ENCODE data around the gene RNF103.

RNF103 gene

DNA sequence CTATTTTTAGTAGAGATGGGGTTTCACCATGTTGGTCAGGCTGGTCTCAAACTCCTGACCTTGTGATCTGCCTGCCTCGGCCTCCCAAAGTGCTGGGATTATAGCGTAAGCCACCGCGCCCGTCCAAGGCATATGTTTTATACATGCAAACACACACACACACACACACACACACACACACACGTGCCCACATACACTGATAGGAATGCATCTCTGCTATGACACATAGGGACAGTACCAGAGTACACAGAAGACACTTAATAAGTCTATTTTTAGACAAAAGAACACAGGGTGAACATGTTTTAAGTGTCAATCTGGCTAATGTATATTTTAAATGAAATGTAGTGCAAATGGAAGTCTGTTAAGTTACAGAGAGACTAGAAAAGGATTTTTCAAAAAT is 10.7 kb upstream of the RNF103 start:
- TF ChIP-seq, protein P1, sequence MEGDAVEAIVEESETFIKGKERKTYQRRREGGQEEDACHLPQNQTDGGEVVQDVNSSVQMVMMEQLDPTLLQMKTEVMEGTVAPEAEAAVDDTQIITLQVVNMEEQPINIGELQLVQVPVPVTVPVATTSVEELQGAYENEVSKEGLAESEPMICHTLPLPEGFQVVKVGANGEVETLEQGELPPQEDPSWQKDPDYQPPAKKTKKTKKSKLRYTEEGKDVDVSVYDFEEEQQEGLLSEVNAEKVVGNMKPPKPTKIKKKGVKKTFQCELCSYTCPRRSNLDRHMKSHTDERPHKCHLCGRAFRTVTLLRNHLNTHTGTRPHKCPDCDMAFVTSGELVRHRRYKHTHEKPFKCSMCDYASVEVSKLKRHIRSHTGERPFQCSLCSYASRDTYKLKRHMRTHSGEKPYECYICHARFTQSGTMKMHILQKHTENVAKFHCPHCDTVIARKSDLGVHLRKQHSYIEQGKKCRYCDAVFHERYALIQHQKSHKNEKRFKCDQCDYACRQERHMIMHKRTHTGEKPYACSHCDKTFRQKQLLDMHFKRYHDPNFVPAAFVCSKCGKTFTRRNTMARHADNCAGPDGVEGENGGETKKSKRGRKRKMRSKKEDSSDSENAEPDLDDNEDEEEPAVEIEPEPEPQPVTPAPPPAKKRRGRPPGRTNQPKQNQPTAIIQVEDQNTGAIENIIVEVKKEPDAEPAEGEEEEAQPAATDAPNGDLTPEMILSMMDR (IDR thresholded peaks at IDR 0.05; ENCODE audit: insufficient read depth, low read depth, low read length, missing control alignments), result no peak
- no peak for DNase-seq (ENCODE audit: low read depth)
- H3K4me3 ChIP-seq (ENCODE audit: low read length), result no peak overlapping the region

DNA sequence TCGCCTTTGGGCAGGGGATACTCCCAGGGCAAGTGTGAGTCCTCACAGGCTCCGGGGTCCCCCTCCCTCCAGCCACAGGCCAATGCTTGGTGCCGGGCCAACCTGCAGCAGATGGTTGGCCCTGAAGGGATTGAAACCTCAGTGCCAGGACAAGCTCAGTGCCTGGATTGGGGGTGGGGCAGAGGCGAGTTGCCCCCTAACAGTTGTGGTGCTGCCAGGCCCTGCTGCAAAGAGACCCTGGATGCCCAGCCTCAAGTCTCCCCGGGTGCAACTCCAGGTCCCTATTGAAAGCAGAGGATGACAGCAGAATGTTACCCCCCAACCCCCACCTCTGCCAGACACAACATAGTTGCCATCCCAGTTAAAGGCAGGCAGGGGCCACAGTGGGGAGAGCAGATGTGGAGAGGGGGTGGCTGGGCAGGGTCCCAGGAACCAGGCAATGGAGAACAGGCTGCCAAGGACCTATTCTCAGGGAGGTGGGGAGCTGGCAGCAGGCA is 9.5 kb upstream of the RNF103 start:
- no peak for DNase-seq (ENCODE audit: low read depth)
- H3K4me3 ChIP-seq (ENCODE audit: low read length), result no peak overlapping the region
- TF ChIP-seq, protein P1 (IDR thresholded peaks at IDR 0.05; ENCODE audit: insufficient read depth, low read depth, low read length, missing control alignments), result no peak

DNA sequence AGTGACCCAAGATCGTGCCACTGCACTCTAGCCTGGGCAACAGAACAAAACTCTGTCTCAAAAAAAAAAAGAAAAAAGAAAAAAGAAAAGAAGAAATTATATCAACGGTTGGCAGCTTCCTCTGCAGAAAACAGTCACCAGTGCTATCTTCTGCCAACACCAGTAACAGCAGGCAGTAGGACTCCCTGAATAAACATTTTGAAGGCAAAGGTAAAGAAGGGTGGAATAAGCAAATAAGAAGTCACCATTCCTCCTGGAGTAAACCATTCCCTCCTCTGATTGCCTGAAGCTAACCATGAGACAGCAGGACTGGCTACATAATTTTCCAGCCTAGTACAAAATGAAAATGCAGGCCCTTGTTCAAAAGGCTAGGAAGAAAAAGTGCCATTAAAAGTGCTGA is 9.0 kb upstream of the RNF103 start:
- no peak overlapping the region for H3K4me3 ChIP-seq (ENCODE audit: low read length)
- TF ChIP-seq, protein P1 (IDR thresholded peaks at IDR 0.05; ENCODE audit: insufficient read depth, low read depth, low read length, missing control alignments), result no peak
- no peak for DNase-seq (ENCODE audit: low read depth)

DNA sequence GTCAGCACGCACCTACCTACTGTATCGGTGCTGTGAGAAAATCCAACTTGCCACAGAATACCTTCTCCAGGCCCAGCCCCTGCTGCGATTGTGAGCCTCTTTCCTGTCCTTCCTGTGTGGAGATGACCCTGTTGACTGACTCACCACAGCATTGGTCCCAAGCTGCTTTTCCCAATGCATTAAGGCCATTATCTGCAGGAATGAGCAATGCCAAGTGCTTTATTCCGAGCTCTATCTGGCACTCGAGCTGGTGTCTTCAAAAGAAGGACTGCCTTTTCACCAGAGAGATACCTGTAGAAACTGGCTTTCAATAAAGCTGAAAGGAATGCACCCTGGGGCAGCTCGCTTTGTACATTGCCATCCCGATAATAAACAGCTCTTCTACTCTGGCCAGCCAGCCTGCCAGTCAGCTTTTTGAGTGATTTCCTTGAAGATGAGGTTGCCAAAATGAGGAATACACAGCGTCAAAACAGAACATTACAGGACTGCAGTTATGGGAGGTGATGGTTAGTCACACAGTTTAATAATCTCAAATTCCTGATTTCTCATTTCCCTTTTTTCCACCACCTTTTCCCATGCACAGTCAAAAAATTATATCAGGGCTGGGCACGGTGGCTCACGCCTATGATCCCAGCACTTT is 8.3 kb upstream of the RNF103 start:
- H3K4me3 ChIP-seq (ENCODE audit: low read length), result no peak overlapping the region
- TF ChIP-seq, protein P1 (IDR thresholded peaks at IDR 0.05; ENCODE audit: insufficient read depth, low read depth, low read length, missing control alignments), result no peak
- DNase-seq (ENCODE audit: low read depth), result peak; percentile 58

DNA sequence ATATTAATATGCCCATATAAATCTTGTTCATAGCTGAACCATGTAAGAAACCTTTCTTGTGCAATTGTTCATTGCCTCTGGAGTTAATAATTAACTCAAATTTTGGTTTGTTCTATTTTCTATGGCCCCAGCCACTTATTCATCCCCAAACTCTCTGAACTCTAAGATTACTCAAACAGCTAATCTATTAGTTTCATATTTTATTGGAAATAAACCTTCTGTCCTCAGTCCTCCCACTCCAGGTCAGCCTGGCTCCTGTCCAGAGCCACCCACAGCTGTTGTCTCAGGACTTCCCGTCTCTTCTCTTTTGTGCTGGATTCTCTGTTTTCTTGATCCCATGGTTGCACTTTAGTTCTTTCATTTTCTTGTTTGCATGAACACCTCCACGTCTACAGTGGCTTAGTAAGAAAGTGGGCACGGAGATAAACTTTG is 4.4 kb upstream of the RNF103 start:
- no peak overlapping the region for H3K4me3 ChIP-seq (ENCODE audit: low read length)
- TF ChIP-seq, protein P1 (IDR thresholded peaks at IDR 0.05; ENCODE audit: insufficient read depth, low read depth, low read length, missing control alignments), result no peak
- no peak for DNase-seq (ENCODE audit: low read depth)

DNA sequence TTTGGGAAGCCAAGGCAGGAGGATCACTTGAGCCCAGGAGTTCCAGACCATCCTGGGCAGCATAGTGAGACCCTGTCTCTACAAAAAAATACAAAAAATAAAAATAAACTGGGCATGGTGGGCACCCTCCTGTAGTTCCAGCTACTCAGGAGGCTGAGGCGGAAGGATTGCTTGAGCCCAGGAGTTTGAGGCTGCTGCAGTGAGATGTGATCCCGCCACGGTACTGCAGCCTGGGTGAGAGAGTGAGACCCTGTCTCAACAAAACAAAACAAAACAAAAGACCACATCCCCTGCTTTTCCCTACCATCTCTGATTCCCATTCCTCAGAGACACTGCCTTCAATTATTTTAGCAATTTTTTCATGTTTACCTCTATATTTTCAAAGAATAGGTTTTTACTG is 3.9 kb upstream of the RNF103 start:
- no peak overlapping the region for H3K4me3 ChIP-seq (ENCODE audit: low read length)
- DNase-seq (ENCODE audit: low read depth), result no peak
- TF ChIP-seq, protein P1 (IDR thresholded peaks at IDR 0.05; ENCODE audit: insufficient read depth, low read depth, low read length, missing control alignments), result no peak

DNA sequence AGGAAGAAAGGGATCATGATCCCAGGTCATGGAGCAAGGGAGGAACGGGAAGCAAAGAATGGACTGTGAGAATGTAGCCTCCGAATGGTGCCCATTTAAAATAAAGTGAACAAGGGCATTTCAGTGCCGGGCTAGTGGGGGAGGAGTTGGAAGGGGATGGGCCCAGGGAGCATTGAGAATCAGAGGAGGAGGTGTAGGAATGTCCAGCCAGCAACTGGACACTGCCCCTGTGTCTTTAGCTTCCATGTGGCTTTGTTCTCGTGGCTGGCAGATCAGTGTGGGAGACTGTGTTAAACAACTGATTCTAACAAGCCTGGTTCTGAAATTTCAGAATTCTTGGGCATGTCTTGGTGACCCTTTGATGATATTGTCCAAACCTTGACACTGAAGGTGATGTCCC is 1.4 kb upstream of the RNF103 start:
- DNase-seq (ENCODE audit: low read depth), result no peak
- TF ChIP-seq, protein P1 (IDR thresholded peaks at IDR 0.05; ENCODE audit: insufficient read depth, low read depth, low read length, missing control alignments), result no peak
- no peak overlapping the region for H3K4me3 ChIP-seq (ENCODE audit: low read length)
